CD4-positive, alpha-beta T cell (primary cell): Measurements from ENCODE around the gene CNTN4. TPM values are rescaled to one million over a fixed set of nuclear protein-coding genes. Genes with fewer than 3 reads are reported as not detected.
"Not testable (repeated sequence)": the region's sequence is repeated elsewhere in the genome, so short reads cannot be mapped to it uniquely, and the experiment has no call there.

ENCODE experiments used
- ATAC-seq: fragments of 200-7000 bp; cut with Tn5 transposase; one replicate; pipeline ENCODE4 v1.10.0; 2022; ENCODE audit warnings: mild to moderate bottlenecking; ENCODE audit not compliant: poor library complexity
- CTCF ChIA-PET: fragments of 350-600 bp; sonication (Branson Sonifier 250); formaldehyde crosslinking; loops from one replicate; lab custom pipeline; 2021; ENCODE audit warnings: antibody characterized with exemption, inconsistent platforms; lab: Charles Lee
- POLR2A ChIA-PET: fragments of 350-600 bp; sonication (Branson Sonifier 250); formaldehyde crosslinking; loops from one replicate; lab custom pipeline; 2021; ENCODE audit warnings: antibody characterized with exemption, inconsistent platforms; lab: Charles Lee
- DNase-seq, 14 experiments: peaks; one replicate each; pipeline ENCODE4 v3.0.0-alpha.2; 2013 to 2020; ENCODE audit warnings: mixed read lengths in 2 of 14
- H3K27ac ChIP-seq, 2 donors: one replicate each; pipeline versions ENCODE4 v1.5.1 to v1.7.0; 2013; ENCODE audit warnings: low read length in 2 of 2, low read depth in 1 of 2, mild to moderate bottlenecking in 1 of 2
- H3K27me3 ChIP-seq, 2 experiments: 1 replicate in 1 of 2; 2 replicates in 1 of 2; pipeline versions ENCODE4 v1.6.1 to v1.7.0; 2013; ENCODE audit warnings: low read length in 2 of 2, control low read depth in 1 of 2, mild to moderate bottlenecking in 1 of 2, moderate library complexity in 1 of 2; ENCODE audit not compliant: insufficient read depth in 2 of 2, control insufficient read depth in 1 of 2
- H3K36me3 ChIP-seq: one replicate; pipeline ENCODE4 v1.6.1; 2013; ENCODE audit warnings: low read length, control low read depth; ENCODE audit not compliant: insufficient read depth
- H3K4me1 ChIP-seq: one replicate; pipeline ENCODE4 v1.6.1; 2013; ENCODE audit warnings: low read length, control low read depth; ENCODE audit not compliant: insufficient read depth
- H3K4me3 ChIP-seq: one replicate; pipeline ENCODE4 v1.5.1; 2013; ENCODE audit warnings: mild to moderate bottlenecking, low read length, moderate library complexity
- H3K9me3 ChIP-seq, 2 experiments: 1 replicate in 1 of 2; 2 replicates in 1 of 2; pipeline versions ENCODE4 v1.6.1 to v1.7.0; 2013; ENCODE audit warnings: low read length in 2 of 2, mild to moderate bottlenecking in 2 of 2, control low read depth in 1 of 2, moderate library complexity in 1 of 2; ENCODE audit not compliant: control insufficient read depth in 1 of 2, insufficient read depth in 1 of 2
- H3K27ac Mint-ChIP-seq: one replicate; pipeline ENCODE4 v1.8.0; 2020; ENCODE audit warnings: mixed read lengths
- H3K27me3 Mint-ChIP-seq: one replicate; pipeline ENCODE4 v1.8.0; 2021; ENCODE audit warnings: mixed read lengths
- H3K36me3 Mint-ChIP-seq: one replicate; pipeline ENCODE4 v1.8.0; 2021; ENCODE audit warnings: low read depth, mixed read lengths
- H3K4me1 Mint-ChIP-seq: one replicate; pipeline ENCODE4 v1.8.0; 2021; ENCODE audit warnings: low read depth, mixed read lengths
- H3K4me3 Mint-ChIP-seq: one replicate; pipeline ENCODE4 v1.8.0; 2020; ENCODE audit warnings: mild to moderate bottlenecking, mixed read lengths
- H3K9me3 Mint-ChIP-seq: one replicate; pipeline ENCODE4 v1.8.0; 2020; ENCODE audit warnings: mixed read lengths
- CTCF ChIP-seq: fragments of 200-600 bp; IDR thresholded peaks from one replicate; pipeline ENCODE4 v1.8.0; 2022; ENCODE audit warnings: antibody characterized with exemption, mild to moderate bottlenecking
- intact Hi-C, 2 experiments: fragments of 100-400 bp; cut with DNase I in 1 of 2; cut with micrococcal nuclease in 1 of 2; formaldehyde crosslinking; loops; one replicate each; pipeline versions ENCODE4 v1.15.1 to v1.9.0; 2023 to 2025; cut with DNase I, micrococcal nuclease
- total RNA-seq, 174 experiments: library from RNA in 2 of 174; stranded (reverse) in 2 of 174; gene quantifications; one replicate each; pipeline ENCODE4 v1.2.3 and lab custom pipeline; 2021 to 2026

CNTN4 gene
- total RNA-seq, 2 experiments from 2014 or later = not detected

DNA sequence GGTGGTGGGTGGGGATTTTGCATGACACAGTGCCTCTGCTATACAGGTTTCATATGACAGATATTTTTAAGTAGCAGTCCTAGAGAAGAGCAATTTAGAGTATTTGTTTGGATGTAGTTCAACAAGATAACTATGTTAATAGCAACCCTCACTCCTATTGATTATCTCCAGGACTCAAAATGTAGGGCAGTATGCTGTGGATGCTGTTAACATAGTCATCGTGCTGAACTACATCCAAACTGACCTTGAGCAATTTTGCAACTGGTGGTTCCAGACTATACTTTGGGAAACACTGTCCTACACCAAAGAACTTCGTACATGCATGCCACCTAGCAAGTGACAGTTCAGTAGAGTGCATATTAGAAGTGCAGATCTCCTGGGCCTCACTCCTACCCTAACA, 893.9 kb downstream of the CNTN4 start:
- H3K4me1 Mint-ChIP-seq = peaks cover 6% of the 10 kb centered on the region
- no peak overlapping the region for H3K4me3 Mint-ChIP-seq
- Histone ChIP-seq H3K36me3 (no peaks in the 10 kb centered on the region), H3K9me3 (no peaks in the 10 kb centered on the region), H3K4me1 (no peaks in the 10 kb centered on the region), H3K4me3 (no peak overlapping the region), H3K27ac (no peak overlapping the region), H3K27me3 (no peaks in the 10 kb centered on the region)
- no peak for DNase-seq
- POLR2A ChIA-PET = no interaction called here
- H3K27ac Mint-ChIP-seq = no peak overlapping the region
- no peak for TF ChIP-seq CTCF
- intact Hi-C loops = no loop called here
- H3K9me3 Mint-ChIP-seq = no peaks in the 10 kb centered on the region
- ATAC-seq = no peak
- CTCF ChIA-PET = no interaction called here
- H3K36me3 Mint-ChIP-seq = no peaks in the 10 kb centered on the region
- H3K27me3 Mint-ChIP-seq = peaks cover 20% of the 10 kb centered on the region

DNA sequence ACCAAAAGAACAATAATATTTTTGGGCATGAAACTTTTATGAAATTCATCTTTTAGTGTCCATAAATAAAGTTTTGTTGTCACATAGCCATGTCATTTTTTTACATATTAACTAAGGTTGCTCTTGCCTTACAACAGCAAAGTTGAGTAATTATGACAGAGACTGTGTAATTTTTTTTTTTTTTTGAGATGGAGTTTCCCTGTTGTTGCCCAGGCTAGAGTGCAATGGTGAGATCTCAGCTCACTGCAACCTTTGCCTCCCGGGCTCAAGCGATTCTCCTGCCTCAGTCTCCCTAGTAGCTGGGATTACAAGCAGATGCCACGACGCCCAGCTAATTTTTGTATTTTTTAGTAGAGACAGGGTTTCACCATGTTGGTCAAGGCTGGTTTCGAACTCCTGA, 894.5 kb downstream of the CNTN4 start:
- ATAC-seq, H3K36me3 ChIP-seq, CTCF ChIA-PET, H3K9me3 Mint-ChIP-seq, H3K9me3 ChIP-seq, H3K27ac ChIP-seq, H3K36me3 Mint-ChIP-seq, H3K4me3 ChIP-seq, H3K27me3 ChIP-seq, H3K4me1 Mint-ChIP-seq, intact Hi-C loops, DNase-seq, H3K27ac Mint-ChIP-seq, H3K4me1 ChIP-seq, POLR2A ChIA-PET, H3K4me3 Mint-ChIP-seq: not testable (repeated sequence)
- peaks cover 21% of the 10 kb centered on the region for H3K27me3 Mint-ChIP-seq

GRCh38 chr3:2993736-2994135, 895.1 kb downstream of the CNTN4 start:
- H3K4me1 ChIP-seq = no peaks in the 10 kb centered on the region
- Mint-ChIP-seq H3K36me3 (no peaks in the 10 kb centered on the region), H3K27me3 (peaks cover 21% of the 10 kb centered on the region), H3K27ac (no peak overlapping the region), H3K4me3 (no peak overlapping the region), H3K9me3 (no peaks in the 10 kb centered on the region), H3K4me1 (peaks cover 6% of the 10 kb centered on the region)
- H3K4me3 ChIP-seq = no peak overlapping the region
- intact Hi-C loops = no loop called here
- DNase-seq (no peak), ATAC-seq (no peak)
- ChIA-PET CTCF (no interaction called here), POLR2A (no interaction called here)
- no peak overlapping the region for H3K27ac ChIP-seq
- no peaks in the 10 kb centered on the region for H3K27me3 ChIP-seq
- no peaks in the 10 kb centered on the region for H3K9me3 ChIP-seq
- H3K36me3 ChIP-seq = no peaks in the 10 kb centered on the region
- TF ChIP-seq CTCF = no peak

GRCh38 chr3:2995195-2995594, 896.5 kb downstream of the CNTN4 start:
- no peak overlapping the region for H3K27ac ChIP-seq

More at GRCh38 chr3:2995195-2995594, 896.5 kb downstream of the CNTN4 start:
- no peaks in the 10 kb centered on the region for H3K9me3 ChIP-seq
- no peaks in the 10 kb centered on the region for H3K4me1 ChIP-seq
- DNase-seq (no peak), ATAC-seq (no peak)
- peaks cover 27% of the 10 kb centered on the region for H3K27me3 Mint-ChIP-seq
- CTCF ChIA-PET = no interaction called here
- peaks cover 6% of the 10 kb centered on the region for H3K4me1 Mint-ChIP-seq
- no peaks in the 10 kb centered on the region for H3K9me3 Mint-ChIP-seq
- no peak overlapping the region for H3K4me3 Mint-ChIP-seq
- H3K4me3 ChIP-seq = no peak overlapping the region
- H3K36me3 Mint-ChIP-seq = no peaks in the 10 kb centered on the region
- intact Hi-C loops = no loop called here
- H3K27ac Mint-ChIP-seq = no peak overlapping the region
- TF ChIP-seq CTCF = no peak
- POLR2A ChIA-PET = no interaction called here
- no peaks in the 10 kb centered on the region for H3K27me3 ChIP-seq
- H3K36me3 ChIP-seq = no peaks in the 10 kb centered on the region
